Osteoblast (primary cell): ENCODE data around the gene RAX2. TPM values are rescaled to one million over a fixed set of nuclear protein-coding genes. Genes with fewer than 3 reads are reported as not detected.
A peak's percentile ranks its signal among the peaks of the same experiment; 100 is the strongest.

ENCODE experiments used
- DNase-seq: peaks from one replicate; pipeline ENCODE4 v3.0.0; 2011; ENCODE audit warnings: low spot score, mixed read lengths; ENCODE audit not compliant: insufficient read length; ENCODE audit errors: missing footprints
- H2AFZ ChIP-seq: 2 replicates; pipeline ENCODE4 v1.6.0; 2011; ENCODE audit warnings: mild to moderate bottlenecking, low read length
- H3K27ac ChIP-seq: 2 replicates; pipeline ENCODE4 v1.5.1; 2011; ENCODE audit warnings: mild to moderate bottlenecking, low read depth, low read length, moderate library complexity
- H3K27me3 ChIP-seq: 2 replicates; pipeline ENCODE4 v1.6.0; 2012; ENCODE audit warnings: mild to moderate bottlenecking, control low read depth, inconsistent platforms, low read length, moderate library complexity; ENCODE audit not compliant: insufficient read depth
- H3K36me3 ChIP-seq: 2 replicates; pipeline ENCODE4 v1.5.1; 2011; ENCODE audit warnings: mild to moderate bottlenecking, low read length, control low read depth, moderate library complexity; ENCODE audit not compliant: insufficient read depth
- H3K4me1 ChIP-seq: 2 replicates; pipeline ENCODE4 v1.5.1; 2011; ENCODE audit warnings: mild to moderate bottlenecking, low read length, control low read depth, moderate library complexity; ENCODE audit not compliant: insufficient read depth
- H3K4me2 ChIP-seq: 2 replicates; pipeline ENCODE4 v1.6.0; 2011; ENCODE audit warnings: mild to moderate bottlenecking, low read length; ENCODE audit not compliant: insufficient read depth
- H3K4me3 ChIP-seq: fragments of 200-600 bp; sonication (generic); 3 replicates; pipeline ENCODE4 v1.5.1; 2012; ENCODE audit warnings: mild to moderate bottlenecking, low read length, inconsistent platforms; ENCODE audit not compliant: insufficient read depth
- H3K79me2 ChIP-seq: 2 replicates; pipeline ENCODE4 v1.6.0; 2012; ENCODE audit warnings: mild to moderate bottlenecking, low read length, control low read depth, inconsistent platforms; ENCODE audit not compliant: insufficient read depth
- H3K9me3 ChIP-seq: 2 replicates; pipeline ENCODE4 v1.5.1; 2011; ENCODE audit warnings: low read depth, low read length, control low read depth
- H4K20me1 ChIP-seq: 2 replicates; pipeline ENCODE4 v1.6.0; 2012; ENCODE audit warnings: mild to moderate bottlenecking, low read length, control low read depth; ENCODE audit not compliant: insufficient read depth
- CTCF ChIP-seq: IDR thresholded peaks from 2 replicates; pipeline ENCODE4 v1.5.1; 2011; ENCODE audit warnings: mild to moderate bottlenecking, low read depth, low read length, moderate library complexity; ENCODE audit errors: extremely low read depth
- total RNA-seq: library from RNA; depleted of rRNA; stranded (reverse); fragments of >200 nt; gene quantifications from 2 replicates; pipeline ENCODE4 v1.2.3, GENCODE V29; 2012

The RAX2 gene
- total RNA-seq: not detected in 2 replicates

GRCh38 chr19:3771906-3772455 is at the start of gene RAX2:
Gene RAX2 (minus strand): TSS chr19:3772228. CDS start chr19:3771742, 486 bp downstream.
- no peak for TF ChIP-seq CTCF
- H3K4me3 ChIP-seq: no peak within 1 kb of the TSS
- H3K9me3 ChIP-seq: no peaks in the 10 kb centered on the region
- H4K20me1 ChIP-seq: no peaks in the 10 kb centered on the region
- H2AFZ ChIP-seq: no peak within 1 kb of the TSS
- DNase-seq: peak; percentile 77
- no peaks in the 10 kb centered on the region for H3K27me3 ChIP-seq
- no peak within 1 kb of the TSS for H3K4me2 ChIP-seq
- H3K27ac ChIP-seq: no peak within 1 kb of the TSS
- no peaks in the 10 kb centered on the region for H3K36me3 ChIP-seq
- no peaks in the 10 kb centered on the region for H3K4me1 ChIP-seq
- H3K79me2 ChIP-seq: no peaks in the 10 kb centered on the region

GRCh38 chr19:3821156-3821555 is 49.1 kb upstream of the RAX2 start:
- H3K36me3 ChIP-seq: no peaks in the 10 kb centered on the region
- no peak for TF ChIP-seq CTCF

GRCh38 chr19:3819989-3820388 is 48.0 kb upstream of the RAX2 start:
- no peak for TF ChIP-seq CTCF
- no peaks in the 10 kb centered on the region for H3K9me3 ChIP-seq
- DNase-seq: peak; percentile 90

More at GRCh38 chr19:3821156-3821555, 49.1 kb upstream of the RAX2 start:
- Histone ChIP-seq H3K79me2 (no peaks in the 10 kb centered on the region), H3K4me3 (no peak overlapping the region), H3K27ac (no peak overlapping the region), H3K9me3 (no peaks in the 10 kb centered on the region), H3K4me2 (no peak overlapping the region), H3K27me3 (peaks cover 11% of the 10 kb centered on the region), H2AFZ (no peak overlapping the region), H4K20me1 (no peaks in the 10 kb centered on the region), H3K4me1 (no peaks in the 10 kb centered on the region)
- peak; percentile 69 for DNase-seq

GRCh38 chr19:3818918-3819317 is 46.9 kb upstream of the RAX2 start:
- no peak for TF ChIP-seq CTCF
- H3K36me3 ChIP-seq: no peaks in the 10 kb centered on the region

More at GRCh38 chr19:3819989-3820388, 48.0 kb upstream of the RAX2 start:
- no peaks in the 10 kb centered on the region for H4K20me1 ChIP-seq
- no peak overlapping the region for H3K4me3 ChIP-seq
- H3K79me2 ChIP-seq: no peaks in the 10 kb centered on the region
- H3K4me1 ChIP-seq: no peaks in the 10 kb centered on the region
- H3K27me3 ChIP-seq: peaks cover 11% of the 10 kb centered on the region
- no peaks in the 10 kb centered on the region for H3K36me3 ChIP-seq
- no peak overlapping the region for H3K27ac ChIP-seq
- H3K4me2 ChIP-seq: no peak overlapping the region
- no peak overlapping the region for H2AFZ ChIP-seq

More at GRCh38 chr19:3818918-3819317, 46.9 kb upstream of the RAX2 start:
- Histone ChIP-seq H3K27me3 (peaks cover 8% of the 10 kb centered on the region), H2AFZ (peak overlapping the region; percentile 42), H3K9me3 (no peaks in the 10 kb centered on the region), H4K20me1 (no peaks in the 10 kb centered on the region), H3K79me2 (no peaks in the 10 kb centered on the region), H3K27ac (no peak overlapping the region), H3K4me1 (no peaks in the 10 kb centered on the region), H3K4me2 (peak overlapping the region; percentile 54), H3K4me3 (no peak overlapping the region)
- no peak for DNase-seq
